Mesothelial cell of epicardium (in vitro differentiated cells): Measurements from ENCODE around the gene GULP1. TPM values are rescaled to one million over a fixed set of nuclear protein-coding genes. Genes with fewer than 3 reads are reported as not detected.
A peak's percentile ranks its signal among the peaks of the same experiment; 100 is the strongest.

Experiments
- DNase-seq, 2 experiments: peaks; one replicate each; pipeline ENCODE4 v3.0.0; 2021; ENCODE audit warnings: low spot score in 2 of 2; ENCODE audit not compliant: unreplicated experiment in 2 of 2
- H3K27ac Mint-ChIP-seq: 2 replicates; pipeline ENCODE4 v1.8.0; 2021; ENCODE audit warnings: mixed read lengths
- H3K27me3 Mint-ChIP-seq: 2 replicates; pipeline ENCODE4 v1.8.0; 2021; ENCODE audit warnings: low read depth, mixed read lengths
- H3K36me3 Mint-ChIP-seq: 2 replicates; pipeline ENCODE4 v1.8.0; 2021; ENCODE audit warnings: mixed read lengths
- H3K4me1 Mint-ChIP-seq: 2 replicates; pipeline ENCODE4 v1.8.0; 2021; ENCODE audit warnings: mixed read lengths
- H3K4me3 Mint-ChIP-seq: 2 replicates; pipeline ENCODE4 v1.8.0; 2021; ENCODE audit warnings: mild to moderate bottlenecking, moderate library complexity, mixed read lengths
- H3K9me3 Mint-ChIP-seq: 2 replicates; pipeline ENCODE4 v1.8.0; 2021; ENCODE audit warnings: mixed read lengths
- CTCF ChIP-seq: fragments of 200-600 bp; sonication (generic); IDR thresholded peaks from one replicate; pipeline ENCODE4 v1.5.0; 2021; ENCODE audit warnings: antibody characterized with exemption; ENCODE audit not compliant: unreplicated experiment
- total RNA-seq: library from RNA; stranded (reverse); gene quantifications from 3 replicates; pipeline ENCODE4 v1.2.1, GENCODE V29; 2021

Gene GULP1
- total RNA-seq, 1 donor from 2014 or later, result 58.5 TPM

- no peak overlapping the region for H3K27ac Mint-ChIP-seq
- peaks cover 29% of the 10 kb centered on the region for H3K36me3 Mint-ChIP-seq
- H3K4me3 Mint-ChIP-seq, result no peak overlapping the region
- no peak for DNase-seq
- peaks cover 28% of the 10 kb centered on the region for H3K4me1 Mint-ChIP-seq
- no peak for TF ChIP-seq CTCF
- H3K27me3 Mint-ChIP-seq, result no peaks in the 10 kb centered on the region
- peaks cover 25% of the 10 kb centered on the region for H3K9me3 Mint-ChIP-seq
Measured at GRCh38 chr2:188607501-188607900, 315.8 kb downstream of the GULP1 start.

- no peaks in the 10 kb centered on the region for H3K27me3 Mint-ChIP-seq
- H3K27ac Mint-ChIP-seq, result peak overlapping the region; percentile 65
- peaks cover 29% of the 10 kb centered on the region for H3K9me3 Mint-ChIP-seq
- peaks cover 28% of the 10 kb centered on the region for H3K4me1 Mint-ChIP-seq
- TF ChIP-seq CTCF, result no peak
- DNase-seq, result no peak
- no peak overlapping the region for H3K4me3 Mint-ChIP-seq
- H3K36me3 Mint-ChIP-seq, result peaks cover 30% of the 10 kb centered on the region
Measured at GRCh38 chr2:188609321-188610049, 317.8 kb downstream of the GULP1 start.

GRCh38 chr2:188610050-188610444 is 318.4 kb downstream of the GULP1 start:
- Mint-ChIP-seq H3K27ac (peak overlapping the region; percentile 67), H3K9me3 (peaks cover 28% of the 10 kb centered on the region), H3K4me1 (peaks cover 28% of the 10 kb centered on the region), H3K4me3 (no peak overlapping the region), H3K36me3 (peaks cover 29% of the 10 kb centered on the region), H3K27me3 (no peaks in the 10 kb centered on the region)
- DNase-seq, result no peak
- TF ChIP-seq CTCF, result no peak

DNA sequence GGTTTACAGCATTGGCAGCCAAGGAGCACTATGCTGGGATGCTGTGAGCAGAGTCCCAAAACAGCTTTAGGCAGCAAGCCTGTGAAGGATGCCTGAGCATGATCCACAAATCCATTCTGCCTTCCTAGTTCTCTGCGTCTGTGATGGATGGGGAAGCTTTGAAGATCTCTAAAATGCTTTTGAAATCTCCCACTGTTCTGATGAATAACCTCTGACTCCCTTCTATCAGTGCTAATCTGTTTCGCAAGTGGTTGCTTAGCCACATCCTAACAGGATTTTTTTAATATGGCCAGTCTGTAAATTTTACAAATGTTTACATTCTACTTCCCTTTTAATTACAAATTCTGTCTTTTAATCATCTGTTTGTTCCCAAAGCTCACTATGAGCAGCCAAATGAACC is 319.2 kb downstream of the GULP1 start:
- peaks cover 28% of the 10 kb centered on the region for H3K4me1 Mint-ChIP-seq
- no peak overlapping the region for H3K4me3 Mint-ChIP-seq
- peaks cover 32% of the 10 kb centered on the region for H3K9me3 Mint-ChIP-seq
- H3K27ac Mint-ChIP-seq, result peak overlapping the region; percentile 84
- no peak for DNase-seq
- no peak for TF ChIP-seq CTCF
- peaks cover 29% of the 10 kb centered on the region for H3K36me3 Mint-ChIP-seq
- no peaks in the 10 kb centered on the region for H3K27me3 Mint-ChIP-seq

GRCh38 chr2:188619146-188619545 is 327.5 kb downstream of the GULP1 start:
- DNase-seq, result no peak
- Mint-ChIP-seq H3K27ac (no peak overlapping the region), H3K27me3 (no peaks in the 10 kb centered on the region), H3K36me3 (peaks cover 38% of the 10 kb centered on the region), H3K9me3 (peaks cover 43% of the 10 kb centered on the region), H3K4me1 (peaks cover 32% of the 10 kb centered on the region), H3K4me3 (no peak overlapping the region)
- TF ChIP-seq CTCF, result no peak
